Measurements from ENCODE around the gene ROBO2.

DNA sequence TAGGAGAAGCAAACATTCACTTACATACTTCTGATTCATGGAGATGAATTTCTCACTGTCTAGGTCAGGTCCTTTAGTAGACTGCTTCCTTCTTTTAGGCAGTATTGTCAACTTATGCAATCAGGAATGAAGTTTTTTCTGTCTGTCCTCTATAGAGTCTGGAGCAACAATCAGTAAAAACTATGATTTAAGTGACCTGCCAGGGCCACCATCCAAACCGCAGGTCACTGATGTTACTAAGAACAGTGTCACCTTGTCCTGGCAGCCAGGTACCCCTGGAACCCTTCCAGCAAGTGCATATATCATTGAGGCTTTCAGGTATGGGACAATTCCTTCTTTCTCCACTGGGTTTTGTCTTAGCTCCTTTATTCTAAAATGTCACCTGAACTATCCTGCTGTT lies 523.1 kb downstream of the ROBO2 start:
- TF ChIP-seq, protein P1, sequence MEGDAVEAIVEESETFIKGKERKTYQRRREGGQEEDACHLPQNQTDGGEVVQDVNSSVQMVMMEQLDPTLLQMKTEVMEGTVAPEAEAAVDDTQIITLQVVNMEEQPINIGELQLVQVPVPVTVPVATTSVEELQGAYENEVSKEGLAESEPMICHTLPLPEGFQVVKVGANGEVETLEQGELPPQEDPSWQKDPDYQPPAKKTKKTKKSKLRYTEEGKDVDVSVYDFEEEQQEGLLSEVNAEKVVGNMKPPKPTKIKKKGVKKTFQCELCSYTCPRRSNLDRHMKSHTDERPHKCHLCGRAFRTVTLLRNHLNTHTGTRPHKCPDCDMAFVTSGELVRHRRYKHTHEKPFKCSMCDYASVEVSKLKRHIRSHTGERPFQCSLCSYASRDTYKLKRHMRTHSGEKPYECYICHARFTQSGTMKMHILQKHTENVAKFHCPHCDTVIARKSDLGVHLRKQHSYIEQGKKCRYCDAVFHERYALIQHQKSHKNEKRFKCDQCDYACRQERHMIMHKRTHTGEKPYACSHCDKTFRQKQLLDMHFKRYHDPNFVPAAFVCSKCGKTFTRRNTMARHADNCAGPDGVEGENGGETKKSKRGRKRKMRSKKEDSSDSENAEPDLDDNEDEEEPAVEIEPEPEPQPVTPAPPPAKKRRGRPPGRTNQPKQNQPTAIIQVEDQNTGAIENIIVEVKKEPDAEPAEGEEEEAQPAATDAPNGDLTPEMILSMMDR (IDR thresholded peaks at IDR 0.05): no peak
- no peak for TF ChIP-seq POLR2A (IDR thresholded peaks at IDR 0.05)
- no peak for TF ChIP-seq POLR2AphosphoS5 (IDR thresholded peaks at IDR 0.05)
